HCT116 (cell line): Measurements from ENCODE around the gene LIPH. TPM values are rescaled to one million over a fixed set of nuclear protein-coding genes. Genes with fewer than 3 reads are reported as not detected.

Experiments used
- ATAC-seq: fragments of 200-7000 bp; cut with Tn5 transposase; 2 replicates; pipeline ENCODE4 v1.9.1; 2020; ENCODE audit warnings: mild to moderate bottlenecking, moderate library complexity
- BruUV-seq: library from RNA; stranded (reverse); fragments of 400-500 nt; replicated peaks from 2 replicates; lab custom pipeline; 2021; lab: Mats Ljungman, UMichigan
- CTCF ChIA-PET: fragments of 300-600 bp; sonication (Branson Sonifier 250); formaldehyde crosslinking; loops from one replicate; lab custom pipeline; 2021; ENCODE audit warnings: antibody characterized with exemption; lab: Charles Lee
- POLR2A ChIA-PET: fragments of 300-600, 350-600 bp; sonication (Branson Sonifier 250); formaldehyde crosslinking; loops from one replicate; lab custom pipeline; 2021; ENCODE audit warnings: antibody characterized with exemption; lab: Charles Lee
- RAD21 ChIA-PET, 2 experiments: fragments of 300-600 bp; sonication (Branson Sonifier 250); formaldehyde crosslinking; loops; one replicate each; lab custom pipeline; 2023; ENCODE audit warnings: low total read pairs in 2 of 2; ENCODE audit not compliant: uncharacterized antibody in 2 of 2, unreplicated experiment in 2 of 2, low non-redundant PET in 1 of 2; lab: Charles Lee
- DNase-seq: peaks from one replicate; pipeline ENCODE4 v3.0.0-alpha.2; 2010; ENCODE audit warnings: low read depth, low spot score
- H2AFZ ChIP-seq: fragments of 200-600 bp; shearing (Covaris generic), sonication (generic); 2 replicates; pipeline ENCODE4 v1.6.1; 2017; ENCODE audit warnings: low read depth, mixed run types, mixed read lengths, antibody characterized with exemption, low read length; ENCODE audit not compliant: poor library complexity, severe bottlenecking
- H3K27ac ChIP-seq: 2 replicates; pipeline ENCODE4 v1.5.1; 2012; ENCODE audit warnings: low read depth, low read length
- H3K27me3 ChIP-seq: fragments of 200-600 bp; sonication (generic); 2 replicates; pipeline ENCODE4 v1.6.1; 2016; ENCODE audit warnings: mixed run types, low read length, mixed read lengths; ENCODE audit not compliant: insufficient read depth
- H3K36me3 ChIP-seq, 2 experiments: fragments of 200-500 bp in 1 of 2; fragments of 200-600 bp in 1 of 2; sonication (Bioruptor generic) in 1 of 2; sonication (generic) in 1 of 2; 2 replicates each; pipeline versions ENCODE4 v1.5.1 to v1.6.1; 2014 to 2016; ENCODE audit warnings: low read length in 2 of 2, inconsistent platforms in 1 of 2, mixed read lengths in 1 of 2, mixed run types in 1 of 2; ENCODE audit not compliant: insufficient read depth in 2 of 2, control insufficient read depth in 1 of 2
- H3K4me1 ChIP-seq, 2 experiments: fragments of 200-600 bp in 1 of 2; sonication (generic) in 1 of 2; 2 replicates each; pipeline versions ENCODE4 v1.5.1 to v1.6.1; 2012 to 2017; ENCODE audit warnings: low read length in 2 of 2, inconsistent platforms in 1 of 2, mild to moderate bottlenecking in 1 of 2, mixed read lengths in 1 of 2, mixed run types in 1 of 2, moderate library complexity in 1 of 2; ENCODE audit not compliant: insufficient read depth in 2 of 2, control insufficient read depth in 1 of 2
- H3K4me2 ChIP-seq: fragments of 200-600 bp; sonication (generic); 2 replicates; pipeline ENCODE4 v1.6.1; 2017; ENCODE audit warnings: mixed run types, low read length, mixed read lengths
- H3K4me3 ChIP-seq, 2 experiments: fragments of 200-600 bp in 1 of 2; sonication (generic) in 1 of 2; replicated peaks in 1 of 2; 2 replicates each; pipeline ENCODE4 v1.5.1; 2011 to 2016; ENCODE audit warnings: low read length in 2 of 2, control low read depth in 1 of 2, low read depth in 1 of 2, mild to moderate bottlenecking in 1 of 2, mixed read lengths in 1 of 2, mixed run types in 1 of 2
- H3K79me2 ChIP-seq: fragments of 200-600 bp; sonication (generic); 2 replicates; pipeline ENCODE4 v1.6.1; 2017; ENCODE audit warnings: mild to moderate bottlenecking, mixed run types, low read length, moderate library complexity, mixed read lengths; ENCODE audit not compliant: insufficient read depth
- H3K9ac ChIP-seq: fragments of 200-600 bp; sonication (generic); 2 replicates; pipeline ENCODE4 v1.6.1; 2016; ENCODE audit warnings: low read length, mixed read lengths
- H3K9me2 ChIP-seq: fragments of 200-600 bp; sonication (generic), shearing (Covaris generic); 2 replicates; pipeline ENCODE4 v1.6.1; 2017; ENCODE audit warnings: mixed run types, mild to moderate bottlenecking, moderate library complexity; ENCODE audit not compliant: insufficient read depth
- H3K9me3 ChIP-seq, 2 experiments: fragments of 200-500 bp in 1 of 2; fragments of 200-600 bp in 1 of 2; sonication (Bioruptor generic) in 1 of 2; sonication (generic) in 1 of 2; 2 replicates each; pipeline ENCODE4 v1.6.1; 2014 to 2017; ENCODE audit warnings: low read length in 2 of 2, mixed read lengths in 2 of 2, inconsistent platforms in 1 of 2, low read depth in 1 of 2, mild to moderate bottlenecking in 1 of 2, mixed run types in 1 of 2, moderate library complexity in 1 of 2; ENCODE audit not compliant: control insufficient read depth in 1 of 2, insufficient read depth in 1 of 2
- H4K20me1 ChIP-seq: fragments of 200-600 bp; sonication (generic), shearing (Covaris generic); 2 replicates; pipeline ENCODE4 v1.6.1; 2017; ENCODE audit warnings: mixed run types, mild to moderate bottlenecking, moderate library complexity; ENCODE audit not compliant: insufficient read depth
- EGR1 ChIP-seq: IDR thresholded peaks from 2 replicates; pipeline ENCODE4 v1.6.1; 2012; ENCODE audit warnings: low read depth
- EZH2 ChIP-seq: fragments of 200-600 bp; sonication (generic); IDR thresholded peaks from 2 replicates; pipeline ENCODE4 v1.6.1; 2017; ENCODE audit warnings: antibody characterized with exemption, mixed run types
- FOSL1 ChIP-seq: IDR thresholded peaks from 2 replicates; pipeline ENCODE4 v1.6.1; 2012; ENCODE audit warnings: low read depth
- POLR2A ChIP-seq: IDR thresholded peaks from 2 replicates; pipeline ENCODE4 v1.7.0; 2011; ENCODE audit warnings: borderline replicate concordance; ENCODE audit not compliant: insufficient read depth, insufficient read length; ENCODE audit errors: extremely low read depth
- SIN3A ChIP-seq: IDR thresholded peaks from 2 replicates; pipeline ENCODE4 v1.6.1; 2012; ENCODE audit warnings: low read depth
- TCF7L2 ChIP-seq: IDR thresholded peaks from 2 replicates; pipeline ENCODE4 v1.7.0; 2011; ENCODE audit warnings: borderline replicate concordance, inconsistent platforms; ENCODE audit not compliant: insufficient read depth, insufficient read length; ENCODE audit errors: extremely low read depth
- ZFX ChIP-seq: fragments of 450-650 bp; IDR thresholded peaks from 2 replicates; pipeline ENCODE4 v1.6.1; 2017
- intact Hi-C: fragments of 100-400 bp; cut with micrococcal nuclease; formaldehyde crosslinking; loops from 2 replicates; pipeline ENCODE4 v1.10.0; 2022
- total RNA-seq: library from RNA; stranded (reverse); gene quantifications from one replicate; pipeline ENCODE4 v1.2.1, GENCODE V29; 2021; ENCODE audit not compliant: unreplicated experiment
- TF ChIP-seq, protein P1 (sequence below): IDR thresholded peaks from 2 replicates; pipeline ENCODE4 v1.6.1; 2012; ENCODE audit warnings: low read depth
- TF ChIP-seq, protein P2 (sequence below), 3 experiments: fragments of 200-600 bp in 1 of 3; sonication (generic) in 1 of 3; IDR thresholded peaks in 2 of 3; conservative IDR thresholded peaks in 1 of 3; 2 replicates each; pipeline ENCODE4 v1.5.1; 2012 to 2017; ENCODE audit warnings: low read depth in 2 of 3, low read length in 2 of 3, antibody characterized with exemption in 1 of 3, borderline replicate concordance in 1 of 3, control low read depth in 1 of 3, mild to moderate bottlenecking in 1 of 3, mixed read lengths in 1 of 3, mixed run types in 1 of 3, moderate library complexity in 1 of 3; ENCODE audit not compliant: insufficient read depth in 1 of 3

LIPH gene
- total RNA-seq, 1 experiment from 2014 or later, result 13.7 TPM

DNA sequence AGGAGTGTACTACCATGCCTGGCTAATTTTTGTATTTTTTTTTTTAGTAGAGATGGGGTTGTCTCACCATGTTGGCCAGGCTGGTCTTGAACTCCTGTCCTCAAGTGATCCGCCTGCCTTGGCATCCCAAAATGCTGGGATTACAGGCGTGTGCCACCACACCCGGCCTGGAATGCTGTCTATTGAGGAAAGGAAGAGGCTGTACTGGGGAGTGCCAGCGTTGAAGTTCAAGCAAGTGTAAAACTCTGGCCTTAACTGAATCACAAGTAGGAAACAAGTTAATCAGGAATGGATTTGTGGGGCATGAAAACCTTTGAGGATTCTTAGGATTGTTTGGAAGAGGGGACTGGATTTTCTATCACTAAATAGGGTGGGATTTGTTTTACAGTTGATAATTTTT lies 32.3 kb upstream of the LIPH start (continued):
- TF ChIP-seq, protein P1, sequence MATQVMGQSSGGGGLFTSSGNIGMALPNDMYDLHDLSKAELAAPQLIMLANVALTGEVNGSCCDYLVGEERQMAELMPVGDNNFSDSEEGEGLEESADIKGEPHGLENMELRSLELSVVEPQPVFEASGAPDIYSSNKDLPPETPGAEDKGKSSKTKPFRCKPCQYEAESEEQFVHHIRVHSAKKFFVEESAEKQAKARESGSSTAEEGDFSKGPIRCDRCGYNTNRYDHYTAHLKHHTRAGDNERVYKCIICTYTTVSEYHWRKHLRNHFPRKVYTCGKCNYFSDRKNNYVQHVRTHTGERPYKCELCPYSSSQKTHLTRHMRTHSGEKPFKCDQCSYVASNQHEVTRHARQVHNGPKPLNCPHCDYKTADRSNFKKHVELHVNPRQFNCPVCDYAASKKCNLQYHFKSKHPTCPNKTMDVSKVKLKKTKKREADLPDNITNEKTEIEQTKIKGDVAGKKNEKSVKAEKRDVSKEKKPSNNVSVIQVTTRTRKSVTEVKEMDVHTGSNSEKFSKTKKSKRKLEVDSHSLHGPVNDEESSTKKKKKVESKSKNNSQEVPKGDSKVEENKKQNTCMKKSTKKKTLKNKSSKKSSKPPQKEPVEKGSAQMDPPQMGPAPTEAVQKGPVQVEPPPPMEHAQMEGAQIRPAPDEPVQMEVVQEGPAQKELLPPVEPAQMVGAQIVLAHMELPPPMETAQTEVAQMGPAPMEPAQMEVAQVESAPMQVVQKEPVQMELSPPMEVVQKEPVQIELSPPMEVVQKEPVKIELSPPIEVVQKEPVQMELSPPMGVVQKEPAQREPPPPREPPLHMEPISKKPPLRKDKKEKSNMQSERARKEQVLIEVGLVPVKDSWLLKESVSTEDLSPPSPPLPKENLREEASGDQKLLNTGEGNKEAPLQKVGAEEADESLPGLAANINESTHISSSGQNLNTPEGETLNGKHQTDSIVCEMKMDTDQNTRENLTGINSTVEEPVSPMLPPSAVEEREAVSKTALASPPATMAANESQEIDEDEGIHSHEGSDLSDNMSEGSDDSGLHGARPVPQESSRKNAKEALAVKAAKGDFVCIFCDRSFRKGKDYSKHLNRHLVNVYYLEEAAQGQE, result no peak
- no peak for TF ChIP-seq POLR2A
- no peak for TF ChIP-seq FOSL1
- no peak for TF ChIP-seq TCF7L2
- TF ChIP-seq EGR1, result no peak

DNA sequence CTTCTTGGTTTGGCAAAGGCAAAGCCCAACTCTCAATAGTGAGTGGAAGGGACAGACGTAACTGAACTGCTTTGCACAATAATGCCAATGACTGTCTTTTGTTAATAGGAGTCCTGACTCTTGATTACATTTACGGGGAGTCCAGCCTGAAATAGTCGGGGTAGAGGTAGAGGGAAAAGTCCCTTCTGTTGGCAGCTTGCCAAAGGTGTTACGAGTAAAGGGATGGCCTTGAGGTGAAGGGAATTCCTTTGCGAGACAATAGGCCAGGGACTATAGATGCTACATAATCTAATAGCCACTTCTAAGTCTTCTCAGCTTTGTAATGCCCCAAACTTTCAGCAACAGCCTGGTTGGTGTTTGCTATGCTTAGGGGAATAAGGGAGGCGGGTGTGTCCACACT lies 31.5 kb upstream of the LIPH start:
- no peak for DNase-seq
- Histone ChIP-seq H3K27ac (no peak overlapping the region), H3K36me3 (no peaks in the 10 kb centered on the region), H3K9ac (no peak overlapping the region), H3K9me3 (no peaks in the 10 kb centered on the region), H3K9me2 (no peaks in the 10 kb centered on the region), H4K20me1 (no peaks in the 10 kb centered on the region), H3K4me3 (no peak overlapping the region), H3K4me2 (no peak overlapping the region), H3K79me2 (peaks cover 15% of the 10 kb centered on the region), H3K27me3 (no peaks in the 10 kb centered on the region), H2AFZ (no peak overlapping the region), H3K4me1 (peaks cover 4 to 20% of the 10 kb centered on the region in 2 experiments; a peak in 3 of 4 replicates)
- TF ChIP-seq ZFX (no peak), EZH2 (no peak), FOSL1 (no peak), SIN3A (no peak)
- TF ChIP-seq, protein P2, sequence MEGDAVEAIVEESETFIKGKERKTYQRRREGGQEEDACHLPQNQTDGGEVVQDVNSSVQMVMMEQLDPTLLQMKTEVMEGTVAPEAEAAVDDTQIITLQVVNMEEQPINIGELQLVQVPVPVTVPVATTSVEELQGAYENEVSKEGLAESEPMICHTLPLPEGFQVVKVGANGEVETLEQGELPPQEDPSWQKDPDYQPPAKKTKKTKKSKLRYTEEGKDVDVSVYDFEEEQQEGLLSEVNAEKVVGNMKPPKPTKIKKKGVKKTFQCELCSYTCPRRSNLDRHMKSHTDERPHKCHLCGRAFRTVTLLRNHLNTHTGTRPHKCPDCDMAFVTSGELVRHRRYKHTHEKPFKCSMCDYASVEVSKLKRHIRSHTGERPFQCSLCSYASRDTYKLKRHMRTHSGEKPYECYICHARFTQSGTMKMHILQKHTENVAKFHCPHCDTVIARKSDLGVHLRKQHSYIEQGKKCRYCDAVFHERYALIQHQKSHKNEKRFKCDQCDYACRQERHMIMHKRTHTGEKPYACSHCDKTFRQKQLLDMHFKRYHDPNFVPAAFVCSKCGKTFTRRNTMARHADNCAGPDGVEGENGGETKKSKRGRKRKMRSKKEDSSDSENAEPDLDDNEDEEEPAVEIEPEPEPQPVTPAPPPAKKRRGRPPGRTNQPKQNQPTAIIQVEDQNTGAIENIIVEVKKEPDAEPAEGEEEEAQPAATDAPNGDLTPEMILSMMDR (IDR thresholded peaks at IDR 0.05 in 2 of 3, conservative IDR thresholded peaks at IDR 0.05 in 1 of 3; ENCODE audit: borderline replicate concordance in 1 of 3, insufficient read depth in 1 of 3, low read depth in 2 of 3, low read length in 2 of 3), result no peak
- TF ChIP-seq, protein P1, result no peak
- ChIA-PET CTCF (interaction anchor here (1.5 kb wide), 1 partner anchor 8 kb away, joined by 3 read pairs; no protein-coding TSS in a partner anchor), RAD21 (no interaction called here), POLR2A (no interaction called here)
- intact Hi-C loops, result no loop called here
- BruUV-seq, result no TSS peak
- no peak for ATAC-seq
